SK-N-SH (cell line): Measurements from ENCODE around the gene GKN1. TPM values are rescaled to one million over a fixed set of nuclear protein-coding genes. Genes with fewer than 3 reads are reported as not detected.

Experiments
- CTCF ChIA-PET: fragments of 300-600, 350-600 bp; formaldehyde crosslinking; extraction: SDS; loops from one replicate; lab custom pipeline; 2021; lab: Yijun Ruan, JAX
- POLR2A ChIA-PET: fragments of 350-600 bp; sonication (Branson Sonifier 250); formaldehyde crosslinking; extraction: SDS; loops from one replicate; lab custom pipeline; 2020; ENCODE audit warnings: antibody characterized with exemption, inconsistent platforms; lab: Yijun Ruan, JAX
- DNase-seq: peaks from one replicate; pipeline ENCODE4 v3.0.0; 2012
- H2AFZ ChIP-seq: fragments of 200-600 bp; sonication (generic); 2 replicates; pipeline ENCODE4 v1.8.1; 2016; ENCODE audit warnings: antibody characterized with exemption, mild to moderate bottlenecking, low read depth
- H3F3A ChIP-seq: fragments of 200-600 bp; sonication (generic); replicated peaks from 2 replicates; pipeline ENCODE3; 2016; ENCODE audit warnings: antibody characterized with exemption, mild to moderate bottlenecking; ENCODE audit not compliant: insufficient read depth
- H3K27ac ChIP-seq, 2 experiments: fragments of 200-500 bp in 1 of 2; fragments of 200-600 bp in 1 of 2; sonication (Bioruptor generic) in 1 of 2; sonication (generic), shearing (Covaris generic) in 1 of 2; 2 replicates each; pipeline versions ENCODE4 v1.5.1 to v1.6.1; 2014 to 2016; ENCODE audit warnings: low read depth in 2 of 2, inconsistent platforms in 1 of 2, low read length in 1 of 2, mild to moderate bottlenecking in 1 of 2, mixed read lengths in 1 of 2
- H3K27me3 ChIP-seq: fragments of 200-600 bp; sonication (generic), shearing (Covaris generic); 2 replicates; pipeline ENCODE4 v1.6.1; 2016; ENCODE audit warnings: mixed run types; ENCODE audit not compliant: insufficient read depth
- H3K36me3 ChIP-seq, 2 experiments: fragments of 200-500 bp in 1 of 2; fragments of 200-600 bp in 1 of 2; sonication (Bioruptor generic) in 1 of 2; sonication (generic) in 1 of 2; replicated peaks in 1 of 2; 2 replicates each; pipeline versions ENCODE3 to v1.5.1; 2014 to 2016; ENCODE audit warnings: low read length in 1 of 2, mild to moderate bottlenecking in 1 of 2; ENCODE audit not compliant: insufficient read depth in 2 of 2, control insufficient read depth in 1 of 2
- H3K4me1 ChIP-seq, 2 experiments: fragments of 200-500 bp in 1 of 2; fragments of 200-600 bp in 1 of 2; sonication (Bioruptor generic) in 1 of 2; sonication (generic), shearing (Covaris generic) in 1 of 2; 2 replicates each; pipeline versions ENCODE4 v1.5.1 to v1.6.1; 2014 to 2016; ENCODE audit warnings: low read depth in 1 of 2, low read length in 1 of 2, mixed run types in 1 of 2; ENCODE audit not compliant: insufficient read depth in 2 of 2, control insufficient read depth in 1 of 2
- H3K4me2 ChIP-seq: fragments of 200-600 bp; sonication (generic), shearing (Covaris generic); 2 replicates; pipeline ENCODE4 v1.6.1; 2017; ENCODE audit warnings: mixed run types
- H3K4me3 ChIP-seq, 2 experiments: fragments of 200-500 bp in 1 of 2; fragments of 200-600 bp in 1 of 2; sonication (Bioruptor generic) in 1 of 2; sonication (generic), shearing (Covaris generic) in 1 of 2; 2 replicates each; pipeline versions ENCODE4 v1.5.1 to v1.8.1; 2014 to 2016; ENCODE audit warnings: low read depth in 2 of 2, inconsistent platforms in 1 of 2, low read length in 1 of 2, mild to moderate bottlenecking in 1 of 2, mixed read lengths in 1 of 2, moderate library complexity in 1 of 2
- H3K79me2 ChIP-seq: fragments of 200-600 bp; sonication (generic); 2 replicates; pipeline ENCODE4 v1.8.1; 2017; ENCODE audit warnings: mild to moderate bottlenecking; ENCODE audit not compliant: insufficient read depth
- H3K9ac ChIP-seq: fragments of 200-600 bp; sonication (generic); 2 replicates; pipeline ENCODE4 v1.6.1; 2017; ENCODE audit warnings: mixed run types
- H3K9me2 ChIP-seq: fragments of 200-600 bp; sonication (generic); 2 replicates; pipeline ENCODE4 v1.6.1; 2017; ENCODE audit warnings: mixed run types
- H3K9me3 ChIP-seq: fragments of 200-600 bp; sonication (generic); 2 replicates; pipeline ENCODE4 v1.6.1; 2017; ENCODE audit warnings: mixed run types, mild to moderate bottlenecking, moderate library complexity
- H4K20me1 ChIP-seq: fragments of 200-600 bp; sonication (generic); 2 replicates; pipeline ENCODE4 v1.6.1; 2017; ENCODE audit warnings: mild to moderate bottlenecking, mixed run types; ENCODE audit not compliant: insufficient read depth
- ELF1 ChIP-seq: IDR thresholded peaks from 2 replicates; pipeline ENCODE4 v1.4.0; 2012
- GATA2 ChIP-seq: sonication (generic); formaldehyde crosslinking; IDR thresholded peaks from 2 replicates; pipeline ENCODE4 v1.5.0; 2020; ENCODE audit warnings: mild to moderate bottlenecking, missing genetic modification reagents
- MEF2A ChIP-seq: IDR thresholded peaks from 2 replicates; pipeline ENCODE4 v1.4.0; 2012; ENCODE audit warnings: low read depth, borderline replicate concordance
- MXI1 ChIP-seq: IDR thresholded peaks from 2 replicates; pipeline ENCODE4 v1.6.1; 2012; ENCODE audit warnings: mild to moderate bottlenecking, low read depth, low read length, improper control_type of control experiment
- RFX5 ChIP-seq: IDR thresholded peaks from 2 replicates; pipeline ENCODE4 v1.6.1; 2012; ENCODE audit warnings: mild to moderate bottlenecking, improper control_type of control experiment, low read length
- TCF12 ChIP-seq: IDR thresholded peaks from 2 replicates; pipeline ENCODE4 v1.4.0; 2012
- TEAD4 ChIP-seq: IDR thresholded peaks from 2 replicates; pipeline ENCODE4 v1.4.0; 2012; ENCODE audit warnings: mild to moderate bottlenecking, borderline replicate concordance; ENCODE audit not compliant: insufficient read depth
- YY1 ChIP-seq: IDR thresholded peaks from 2 replicates; pipeline ENCODE4 v1.4.0; 2012; ENCODE audit warnings: low read depth, mild to moderate bottlenecking
- ZBTB33 ChIP-seq: IDR thresholded peaks from 2 replicates; pipeline ENCODE4 v1.4.0; 2012; ENCODE audit warnings: low read depth, borderline replicate concordance
- WGBS: methylation state at CpG from one replicate; pipeline ENCODE4 v1.1.6; 2017; ENCODE audit warnings: low lambda C conversion rate; 5-methylcytosine and 5-hydroxymethylcytosine counted together
- polyA plus RNA-seq, 3 experiments: library from polyadenylated mRNA; depleted of rRNA; stranded (reverse); fragments of >200 nt; gene quantifications; 2 replicates each; pipeline ENCODE4 v1.2.3, GENCODE V29; 2012
- TF ChIP-seq, protein P1 (sequence below): IDR thresholded peaks from 2 replicates; pipeline ENCODE4; 2012
- TF ChIP-seq, protein P2 (sequence below): fragments of 150-350 bp; IDR thresholded peaks from 2 replicates; pipeline ENCODE4 v1.6.1; 2016; ENCODE audit warnings: mild to moderate bottlenecking, low read depth, low read length

Gene GKN1
- polyA plus RNA-seq, 1 of the 3 experiments (the other 2 are of a cell fraction): not detected

DNA sequence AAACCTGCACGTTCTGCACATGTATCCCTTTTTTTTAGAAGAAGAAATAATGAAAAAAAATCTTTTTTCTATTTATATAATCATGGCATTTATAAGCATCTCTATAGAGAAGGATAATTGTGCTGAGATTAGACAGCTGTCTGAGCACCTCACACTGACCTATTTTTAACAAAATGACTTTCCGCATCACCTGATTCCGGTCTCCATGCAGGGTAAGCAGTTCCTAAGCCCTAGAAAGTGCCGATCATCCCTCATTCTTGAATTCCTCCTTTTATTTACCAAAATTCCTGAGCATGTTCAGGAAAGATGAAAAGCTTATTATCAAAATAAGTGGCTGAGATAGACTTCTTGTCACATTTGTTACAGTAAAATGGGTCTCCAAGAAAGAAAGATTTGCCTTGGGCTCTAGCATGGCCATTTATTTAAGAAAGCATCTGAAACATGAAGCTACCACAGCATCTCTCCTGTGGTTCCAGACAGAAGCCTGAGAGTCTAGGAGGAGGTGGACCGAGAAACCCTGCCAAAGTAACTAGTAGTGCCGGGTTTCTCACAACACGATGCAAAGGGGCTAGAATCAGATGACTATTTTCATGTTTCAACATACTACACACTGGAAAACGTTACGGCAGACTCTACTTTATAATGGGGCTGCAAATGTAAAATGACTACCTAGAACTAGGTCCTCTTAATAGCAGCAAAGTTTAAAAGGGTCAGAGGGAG lies 670 bp downstream of the GKN1 start (continued):
- TF ChIP-seq, protein P1, sequence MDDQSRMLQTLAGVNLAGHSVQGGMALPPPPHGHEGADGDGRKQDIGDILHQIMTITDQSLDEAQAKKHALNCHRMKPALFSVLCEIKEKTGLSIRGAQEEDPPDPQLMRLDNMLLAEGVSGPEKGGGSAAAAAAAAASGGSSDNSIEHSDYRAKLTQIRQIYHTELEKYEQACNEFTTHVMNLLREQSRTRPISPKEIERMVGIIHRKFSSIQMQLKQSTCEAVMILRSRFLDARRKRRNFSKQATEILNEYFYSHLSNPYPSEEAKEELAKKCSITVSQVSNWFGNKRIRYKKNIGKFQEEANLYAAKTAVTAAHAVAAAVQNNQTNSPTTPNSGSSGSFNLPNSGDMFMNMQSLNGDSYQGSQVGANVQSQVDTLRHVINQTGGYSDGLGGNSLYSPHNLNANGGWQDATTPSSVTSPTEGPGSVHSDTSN: no peak

DNA sequence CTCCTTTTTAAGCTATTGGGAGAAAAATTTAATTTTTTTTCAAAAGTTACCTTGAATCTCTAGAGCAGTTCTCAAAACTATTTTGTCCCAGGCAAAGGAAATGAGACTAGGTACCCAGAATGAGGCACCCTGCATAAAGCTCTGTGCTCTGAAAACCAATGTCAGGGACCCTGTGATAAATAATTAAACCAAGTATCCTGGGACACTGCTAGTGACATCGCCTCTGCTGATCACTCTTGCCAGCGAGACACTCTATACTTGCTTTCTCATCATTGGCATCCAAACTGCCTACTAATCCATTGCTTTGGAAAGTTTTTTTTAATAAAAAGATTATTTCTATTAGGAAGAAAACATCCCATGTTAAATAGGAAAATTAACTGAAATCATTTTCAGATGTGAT lies 1.4 kb downstream of the GKN1 start:
- ChIA-PET POLR2A (no interaction called here), CTCF (interaction anchor here (0.7 to 1.6 kb wide), 4 partner anchors 10 to 331 kb away, joined by 3 to 4 read pairs (median 3); no protein-coding TSS in a partner anchor)
- no peak overlapping the region for H2AFZ ChIP-seq
- H3K9me3 ChIP-seq: no peaks in the 10 kb centered on the region
- no peak for TF ChIP-seq TEAD4
- TF ChIP-seq MEF2A: no peak
- TF ChIP-seq ZBTB33: no peak
- TF ChIP-seq ELF1: no peak
- no peak for TF ChIP-seq RFX5
- TF ChIP-seq MXI1: no peak
- TF ChIP-seq YY1: no peak
- TF ChIP-seq, protein P2, sequence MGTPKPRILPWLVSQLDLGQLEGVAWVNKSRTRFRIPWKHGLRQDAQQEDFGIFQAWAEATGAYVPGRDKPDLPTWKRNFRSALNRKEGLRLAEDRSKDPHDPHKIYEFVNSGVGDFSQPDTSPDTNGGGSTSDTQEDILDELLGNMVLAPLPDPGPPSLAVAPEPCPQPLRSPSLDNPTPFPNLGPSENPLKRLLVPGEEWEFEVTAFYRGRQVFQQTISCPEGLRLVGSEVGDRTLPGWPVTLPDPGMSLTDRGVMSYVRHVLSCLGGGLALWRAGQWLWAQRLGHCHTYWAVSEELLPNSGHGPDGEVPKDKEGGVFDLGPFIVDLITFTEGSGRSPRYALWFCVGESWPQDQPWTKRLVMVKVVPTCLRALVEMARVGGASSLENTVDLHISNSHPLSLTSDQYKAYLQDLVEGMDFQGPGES: no peak
- TF ChIP-seq GATA2: no peak
- no peak overlapping the region for H3K27ac ChIP-seq
- H3K27me3 ChIP-seq: no peaks in the 10 kb centered on the region
- no peaks in the 10 kb centered on the region for H3K79me2 ChIP-seq
- no peaks in the 10 kb centered on the region for H4K20me1 ChIP-seq
- peaks cover 24% of the 10 kb centered on the region for H3F3A ChIP-seq
- DNase-seq: no peak
- peaks cover 0 to 20% of the 10 kb centered on the region in 2 experiments; a peak in 3 of 4 replicates for H3K4me1 ChIP-seq
- no peak overlapping the region for H3K4me2 ChIP-seq
- H3K4me3 ChIP-seq: no peak overlapping the region
- H3K9ac ChIP-seq: no peak overlapping the region
- H3K9me2 ChIP-seq: no peaks in the 10 kb centered on the region
- WGBS: 86% methylated on average over 2 of the region's 2 CpGs
- H3K36me3 ChIP-seq: no peaks in the 10 kb centered on the region

DNA sequence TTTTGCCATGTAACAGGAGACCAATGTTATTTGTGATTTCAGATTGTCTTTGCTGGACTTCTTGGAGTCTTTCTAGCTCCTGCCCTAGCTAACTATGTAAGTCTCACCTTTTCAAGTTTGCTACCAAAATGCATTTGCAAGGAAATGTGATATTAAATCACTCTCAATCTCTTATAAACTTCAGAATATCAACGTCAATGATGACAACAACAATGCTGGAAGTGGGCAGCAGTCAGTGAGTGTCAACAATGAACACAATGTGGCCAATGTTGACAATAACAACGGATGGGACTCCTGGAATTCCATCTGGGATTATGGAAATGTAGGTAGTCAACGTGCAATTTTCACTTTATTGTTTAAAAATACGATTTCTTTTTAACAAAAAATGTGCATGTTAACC lies 3.0 kb downstream of the GKN1 start:
- Histone ChIP-seq H4K20me1 (no peaks in the 10 kb centered on the region), H3K27ac (no peak overlapping the region)
- TF ChIP-seq TCF12: no peak
- TF ChIP-seq, all 33 proteins: peak for 0
- peaks cover 0 to 6% of the 10 kb centered on the region in 2 experiments; a peak in 2 of 4 replicates for H3K4me1 ChIP-seq
- no peaks in the 10 kb centered on the region for H3K79me2 ChIP-seq
- no peak for DNase-seq
- ChIA-PET POLR2A (no interaction called here), CTCF (interaction anchor here (0.7 to 1.0 kb wide), 2 partner anchors 53 to 80 kb away, joined by 3 read pairs; no protein-coding TSS in a partner anchor)
- H2AFZ ChIP-seq: no peak overlapping the region
- no peak overlapping the region for H3K4me3 ChIP-seq
- H3K4me2 ChIP-seq: no peak overlapping the region
- H3K36me3 ChIP-seq: no peaks in the 10 kb centered on the region
- no peaks in the 10 kb centered on the region for H3K9me3 ChIP-seq
- no peak overlapping the region for H3K9ac ChIP-seq
- H3K27me3 ChIP-seq: no peaks in the 10 kb centered on the region
- WGBS: 63% methylated on average over 4 of the region's 4 CpGs
- H3F3A ChIP-seq: peaks cover 8% of the 10 kb centered on the region
- no peaks in the 10 kb centered on the region for H3K9me2 ChIP-seq
